Esophagus squamous epithelium (tissue), 5 donors: ENCODE data around the gene SLC41A3. TPM values are rescaled to one million over a fixed set of nuclear protein-coding genes. Genes with fewer than 3 reads are reported as not detected.

Experiments used
- DNase-seq: peaks from one replicate; lab custom pipeline; 2025; lab: John Stamatoyannopoulos, UW
- H3K27ac ChIP-seq, 4 donors: fragments of 200-600 bp; sonication (generic); one replicate each; pipeline ENCODE4 v1.5.1; 2016 to 2019; ENCODE audit warnings: mild to moderate bottlenecking in 1 of 4
- H3K27me3 ChIP-seq, 4 donors: fragments of 200-600 bp; sonication (generic); 1 replicate in 3 of 4; 2 replicates in 1 of 4; pipeline versions ENCODE4 v1.5.1 to v1.6.0; 2017 to 2021; ENCODE audit warnings: antibody characterized with exemption in 1 of 4
- H3K36me3 ChIP-seq, 3 donors: fragments of 200-600 bp; sonication (generic); one replicate each; pipeline ENCODE4 v1.5.1; 2016 to 2019
- H3K4me1 ChIP-seq, 3 donors: fragments of 200-600 bp; sonication (generic); one replicate each; pipeline ENCODE4 v1.5.1; 2017 to 2019
- H3K4me3 ChIP-seq, 4 donors: fragments of 200-600 bp; sonication (generic); 1 replicate in 3 of 4; 2 replicates in 1 of 4; pipeline ENCODE4 v1.5.1; 2016 to 2019; ENCODE audit warnings: mild to moderate bottlenecking in 2 of 4, moderate library complexity in 1 of 4
- H3K9me3 ChIP-seq, 3 donors: fragments of 200-600 bp; sonication (generic); one replicate each; pipeline ENCODE4 v1.5.1; 2016 to 2019
- POLR2A ChIP-seq, 4 donors: fragments of 450-650 bp; IDR thresholded peaks; one replicate each; pipeline ENCODE4 v1.6.1; 2017; ENCODE audit warnings: antibody characterized with exemption in 4 of 4, mild to moderate bottlenecking in 4 of 4, moderate library complexity in 3 of 4
- WGBS, 2 donors: methylation state at CpG; one replicate each; pipeline ENCODE4 v1.1.5; 2018; 5-methylcytosine and 5-hydroxymethylcytosine counted together
- intact Hi-C: fragments of 100-400 bp; cut with DNase I; formaldehyde crosslinking; loops from one replicate; pipeline ENCODE4 v1.15.0; 2022
- total RNA-seq, 4 donors: library from RNA; depleted of rRNA; stranded (reverse); fragments of >200 nt; gene quantifications; one replicate each; pipeline ENCODE4 v1.1.0, GENCODE V29; 2016
- TF ChIP-seq, protein P1 (sequence below), 6 experiments: fragments of 450-650 bp in 4 of 6; fragments of 200-600 bp in 2 of 6; sonication (generic) in 2 of 6; IDR thresholded peaks; one replicate each; pipeline ENCODE4 v1.5.1; 2016 to 2019; ENCODE audit warnings: antibody characterized with exemption in 6 of 6, mild to moderate bottlenecking in 4 of 6, moderate library complexity in 4 of 6
- donor health status: DM: yes; HTN: yes; CAD: no.

The SLC41A3 gene
- total RNA-seq, 4 donors from 2014 or later: 17.7 to 46.5 (median 20.4) TPM

DNA sequence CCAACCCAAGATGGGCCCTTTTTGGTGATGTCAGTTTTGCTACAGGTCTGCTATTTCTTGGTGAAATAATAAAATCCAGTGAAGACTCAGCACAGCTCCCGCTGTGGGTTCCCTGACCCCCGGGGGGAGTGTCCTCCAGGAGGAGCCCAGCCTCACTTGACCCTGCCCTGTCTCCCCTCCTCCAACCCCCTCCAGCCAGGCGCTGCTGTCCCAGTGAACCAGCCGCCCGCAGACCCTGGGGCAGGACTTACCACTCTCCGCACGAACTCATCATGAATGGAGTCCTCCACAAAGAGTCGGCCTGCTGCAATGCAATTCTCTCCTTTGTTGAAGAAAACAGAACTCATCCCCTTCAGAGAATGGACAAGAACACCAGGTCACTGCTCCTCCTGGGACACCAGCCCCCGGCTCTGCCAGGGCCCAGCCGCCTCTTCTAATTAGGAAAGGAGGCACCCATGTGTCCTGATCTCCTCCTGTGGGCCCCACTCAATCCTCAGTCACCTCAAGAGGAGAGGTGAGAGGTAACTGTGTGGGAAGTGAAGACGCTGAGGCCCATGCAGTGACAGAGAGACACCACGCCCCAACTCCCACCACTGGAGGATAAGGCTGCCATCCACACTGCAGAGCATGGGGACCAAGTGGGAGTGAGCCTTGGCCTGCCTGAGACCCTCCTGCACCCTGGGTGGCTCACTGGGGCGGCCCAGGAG lies 28.8 kb upstream of the SLC41A3 start:
- intact Hi-C loops: no loop called here
- Histone ChIP-seq H3K36me3 (no peaks in the 10 kb centered on the region), H3K9me3 (no peaks in the 10 kb centered on the region), H3K27me3 (no peaks in the 10 kb centered on the region), H3K4me3 (no peak overlapping the region), H3K27ac (no peak overlapping the region), H3K4me1 (no peaks in the 10 kb centered on the region)
- TF ChIP-seq POLR2A (IDR thresholded peaks at IDR 0.05): no peak
- TF ChIP-seq, protein P1, sequence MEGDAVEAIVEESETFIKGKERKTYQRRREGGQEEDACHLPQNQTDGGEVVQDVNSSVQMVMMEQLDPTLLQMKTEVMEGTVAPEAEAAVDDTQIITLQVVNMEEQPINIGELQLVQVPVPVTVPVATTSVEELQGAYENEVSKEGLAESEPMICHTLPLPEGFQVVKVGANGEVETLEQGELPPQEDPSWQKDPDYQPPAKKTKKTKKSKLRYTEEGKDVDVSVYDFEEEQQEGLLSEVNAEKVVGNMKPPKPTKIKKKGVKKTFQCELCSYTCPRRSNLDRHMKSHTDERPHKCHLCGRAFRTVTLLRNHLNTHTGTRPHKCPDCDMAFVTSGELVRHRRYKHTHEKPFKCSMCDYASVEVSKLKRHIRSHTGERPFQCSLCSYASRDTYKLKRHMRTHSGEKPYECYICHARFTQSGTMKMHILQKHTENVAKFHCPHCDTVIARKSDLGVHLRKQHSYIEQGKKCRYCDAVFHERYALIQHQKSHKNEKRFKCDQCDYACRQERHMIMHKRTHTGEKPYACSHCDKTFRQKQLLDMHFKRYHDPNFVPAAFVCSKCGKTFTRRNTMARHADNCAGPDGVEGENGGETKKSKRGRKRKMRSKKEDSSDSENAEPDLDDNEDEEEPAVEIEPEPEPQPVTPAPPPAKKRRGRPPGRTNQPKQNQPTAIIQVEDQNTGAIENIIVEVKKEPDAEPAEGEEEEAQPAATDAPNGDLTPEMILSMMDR (IDR thresholded peaks at IDR 0.05): no peak
- 95 to 100% methylated on average over 2 to 4 of the region's 13 CpGs for WGBS, 2 donors
- DNase-seq: no peak

DNA sequence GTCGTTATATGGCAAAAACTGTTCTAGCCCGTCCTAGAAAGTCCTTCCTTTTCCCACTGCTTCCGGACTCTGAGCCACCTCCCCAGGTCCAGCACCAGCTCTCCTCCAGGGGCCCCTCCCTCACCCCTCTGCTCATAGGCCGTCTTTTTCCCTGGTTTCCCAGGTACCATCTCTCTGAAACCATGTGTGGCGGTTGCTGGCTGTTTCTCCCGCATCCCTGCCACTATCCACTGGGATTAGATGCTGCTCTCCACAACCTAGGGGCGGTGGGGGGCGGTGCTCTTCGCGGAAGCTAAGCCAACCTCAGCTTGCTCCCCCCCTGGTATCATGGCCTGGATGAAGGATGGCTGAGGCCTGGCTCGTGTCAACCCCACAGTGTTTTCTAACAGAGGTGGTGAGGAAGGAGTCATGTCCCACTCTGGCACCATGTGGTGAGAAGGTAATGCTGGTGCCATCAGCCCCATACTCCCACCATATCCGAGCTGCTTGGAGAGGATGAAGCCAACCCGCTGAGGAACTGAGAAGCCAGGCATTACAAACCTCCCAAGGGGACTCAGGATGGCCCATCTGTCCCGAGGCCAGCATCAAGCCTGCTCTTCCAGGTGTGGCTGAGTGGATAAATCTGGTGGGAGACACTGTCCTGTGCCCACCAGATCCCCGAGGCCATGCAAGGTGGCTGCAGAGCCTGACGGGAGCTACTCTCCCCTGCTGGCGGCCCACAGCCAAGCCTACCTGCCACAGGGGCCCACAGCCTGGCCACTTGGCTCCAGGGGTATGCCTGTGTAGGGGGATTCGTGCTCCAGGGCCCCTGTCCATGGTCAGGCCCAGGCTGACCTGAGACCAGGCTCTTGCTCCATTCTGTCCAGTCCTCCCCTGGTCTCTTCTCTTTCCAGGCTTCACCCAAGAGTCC lies 27.9 kb upstream of the SLC41A3 start:
- WGBS, 2 donors: 80 to 85% methylated on average over 8 to 9 of the region's 18 CpGs
- intact Hi-C loops: no loop called here

DNA sequence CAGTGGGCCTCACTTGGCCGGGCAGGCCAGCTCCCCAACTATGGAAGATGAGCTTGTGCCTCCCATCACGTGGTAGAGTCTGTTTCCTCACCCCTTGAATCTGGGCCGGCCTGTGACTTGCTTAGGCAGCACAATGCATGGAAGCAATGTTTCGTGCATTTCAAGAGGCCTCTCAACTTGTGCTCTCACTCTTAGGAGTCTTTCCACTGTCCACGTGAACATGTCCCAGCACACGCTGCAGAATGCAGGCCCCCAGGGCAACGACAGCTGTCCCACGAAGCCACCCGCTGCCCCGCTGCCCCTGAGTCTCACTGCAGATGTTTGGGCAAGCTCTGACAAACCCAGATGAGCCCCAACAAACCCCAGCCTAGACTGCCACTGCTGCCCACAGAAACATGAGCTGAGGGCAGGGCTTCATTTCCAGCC lies 27.2 kb upstream of the SLC41A3 start:
- no peak for DNase-seq
- Histone ChIP-seq H3K4me1 (no peaks in the 10 kb centered on the region), H3K27ac (no peak overlapping the region), H3K4me3 (no peak overlapping the region), H3K36me3 (no peaks in the 10 kb centered on the region), H3K27me3 (no peaks in the 10 kb centered on the region), H3K9me3 (no peaks in the 10 kb centered on the region)
- WGBS, 2 donors: 63 to 70% methylated on average over 5 to 9 of the region's 10 CpGs
- intact Hi-C loops: no loop called here
- TF ChIP-seq POLR2A (IDR thresholded peaks at IDR 0.05): no peak
- TF ChIP-seq, protein P1 (IDR thresholded peaks at IDR 0.05): no peak

More for the DNA sequence above, 27.9 kb upstream of the SLC41A3 start:
- DNase-seq: no peak
- Histone ChIP-seq H3K4me1 (no peaks in the 10 kb centered on the region), H3K36me3 (no peaks in the 10 kb centered on the region), H3K27me3 (no peaks in the 10 kb centered on the region), H3K27ac (no peak overlapping the region), H3K4me3 (no peak overlapping the region), H3K9me3 (no peaks in the 10 kb centered on the region)
- TF ChIP-seq POLR2A (IDR thresholded peaks at IDR 0.05): no peak
- TF ChIP-seq, protein P1 (IDR thresholded peaks at IDR 0.05): no peak

DNA sequence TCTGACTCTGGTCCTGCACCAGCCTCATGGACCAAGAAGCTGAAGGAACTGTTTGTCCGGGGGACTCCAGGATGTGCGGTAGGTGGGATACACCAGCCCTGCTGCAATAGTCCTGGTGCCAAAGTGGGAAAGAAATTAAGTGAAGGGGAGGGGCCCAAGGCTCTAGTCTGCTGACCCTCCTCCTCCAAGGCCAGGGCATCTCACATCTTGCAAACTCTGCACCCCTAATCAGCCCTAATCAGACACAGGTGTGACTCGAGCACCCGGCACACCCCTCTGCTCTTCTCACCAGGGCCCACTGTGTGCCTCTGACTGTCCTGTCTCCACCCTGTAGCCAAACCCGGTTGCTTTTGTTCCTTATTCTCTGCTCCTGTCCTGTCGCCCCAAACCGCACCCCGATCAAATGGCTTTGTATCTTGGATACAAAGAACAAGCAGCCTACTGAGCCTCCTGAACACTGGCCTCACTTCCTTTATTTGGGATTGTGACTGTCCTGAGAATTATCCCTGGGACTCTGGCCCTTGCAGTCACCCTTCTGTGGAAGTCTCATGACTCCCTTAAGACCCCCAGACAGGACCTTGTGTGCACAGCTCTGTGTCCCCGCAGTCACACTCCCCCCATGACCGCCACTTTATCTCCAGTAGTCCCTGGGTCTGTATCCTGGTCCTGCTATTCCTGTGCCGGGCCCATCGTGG lies 26.7 kb upstream of the SLC41A3 start:
- H3K4me1 ChIP-seq: no peaks in the 10 kb centered on the region
- intact Hi-C loops: no loop called here
- H3K9me3 ChIP-seq: no peaks in the 10 kb centered on the region
- WGBS, 2 donors: 87 to 89% methylated on average over 10 to 12 of the region's 12 CpGs
- H3K36me3 ChIP-seq: no peaks in the 10 kb centered on the region
- no peak overlapping the region for H3K4me3 ChIP-seq
- no peak overlapping the region for H3K27ac ChIP-seq
- H3K27me3 ChIP-seq: no peaks in the 10 kb centered on the region
- no peak for DNase-seq
- no peak for TF ChIP-seq POLR2A (IDR thresholded peaks at IDR 0.05)
- TF ChIP-seq, protein P1 (IDR thresholded peaks at IDR 0.05): no peak
